Neural cell (in vitro differentiated cells): Measurements from ENCODE around the gene TPM2. TPM values are rescaled to one million over a fixed set of nuclear protein-coding genes. Genes with fewer than 3 reads are reported as not detected.

Experiments used
- H2AFZ ChIP-seq: fragments of 200-600, 300-800 bp; sonication (generic), shearing (Covaris generic); 2 replicates; pipeline ENCODE4 v1.6.0; 2014; ENCODE audit warnings: low read depth, mild to moderate bottlenecking, antibody characterized with exemption, low read length, moderate library complexity
- H3F3A ChIP-seq: fragments of 200-600 bp; shearing (Covaris generic); 2 replicates; pipeline ENCODE4 v1.6.1; 2016; ENCODE audit warnings: mild to moderate bottlenecking, moderate library complexity, mixed read lengths, antibody characterized with exemption, low read length; ENCODE audit not compliant: insufficient read depth, poor library complexity, severe bottlenecking
- H3K27ac ChIP-seq: fragments of 200-600, 300-800 bp; sonication (generic), shearing (Covaris generic); 2 replicates; pipeline ENCODE4 v1.5.1; 2014; ENCODE audit warnings: mild to moderate bottlenecking, low read length, moderate library complexity
- H3K27me3 ChIP-seq: fragments of 300-800, 200-600 bp; sonication (generic), shearing (Covaris generic); 2 replicates; pipeline ENCODE4 v1.6.0; 2014; ENCODE audit warnings: mild to moderate bottlenecking, low read depth, low read length, moderate library complexity; ENCODE audit not compliant: insufficient read depth
- H3K36me3 ChIP-seq: fragments of 300-800, 200-600 bp; sonication (generic), shearing (Covaris generic); 2 replicates; pipeline ENCODE4 v1.5.1; 2014; ENCODE audit warnings: mild to moderate bottlenecking, antibody characterized with exemption, low read length, moderate library complexity; ENCODE audit not compliant: insufficient read depth
- H3K4me2 ChIP-seq: fragments of 300-800, 200-600 bp; sonication (generic), shearing (Covaris generic); 2 replicates; pipeline ENCODE4 v1.6.0; 2014; ENCODE audit warnings: mild to moderate bottlenecking, low read length
- H3K4me3 ChIP-seq: fragments of 300-800, 200-600 bp; sonication (generic), shearing (Covaris generic); 2 replicates; pipeline ENCODE4 v1.5.1; 2014; ENCODE audit warnings: mild to moderate bottlenecking, low read length, moderate library complexity
- H3K79me2 ChIP-seq: fragments of 200-600 bp; shearing (Covaris generic); replicated peaks from 2 replicates; pipeline ENCODE4 v1.6.0; 2014; ENCODE audit warnings: mild to moderate bottlenecking, low read length, moderate library complexity; ENCODE audit not compliant: insufficient read depth
- H3K9ac ChIP-seq: fragments of 300-800, 200-600 bp; sonication (generic), shearing (Covaris generic); 2 replicates; pipeline ENCODE4 v1.6.1; 2016; ENCODE audit warnings: mild to moderate bottlenecking, low read length, mixed read lengths
- H3K9me2 ChIP-seq: fragments of 200-600 bp; shearing (Covaris generic); 2 replicates; pipeline ENCODE4 v1.6.1; 2016; ENCODE audit warnings: mild to moderate bottlenecking, low read length, mixed read lengths; ENCODE audit not compliant: insufficient read depth
- H3K9me3 ChIP-seq: fragments of 200-600, 300-800 bp; sonication (generic), shearing (Covaris generic); 2 replicates; pipeline ENCODE4 v1.6.1; 2016; ENCODE audit warnings: mild to moderate bottlenecking, mixed run types, low read length, moderate library complexity, mixed read lengths
- H4K20me1 ChIP-seq: fragments of 200-600 bp; shearing (Covaris generic); 2 replicates; pipeline ENCODE4 v1.6.1; 2016; ENCODE audit warnings: mild to moderate bottlenecking, mixed run types; ENCODE audit not compliant: insufficient read depth
- EP300 ChIP-seq: fragments of 450-650 bp; conservative IDR thresholded peaks from 2 replicates; pipeline ENCODE4 v1.6.1; 2014; ENCODE audit warnings: antibody characterized with exemption, mild to moderate bottlenecking, moderate library complexity; ENCODE audit not compliant: poor library complexity, severe bottlenecking
- EZH2 ChIP-seq: fragments of 200-600, 300-800 bp; shearing (Covaris generic), sonication (generic); IDR thresholded peaks from 2 replicates; pipeline ENCODE4 v1.6.1; 2014; ENCODE audit warnings: antibody characterized with exemption, low read length, borderline replicate concordance, mild to moderate bottlenecking; ENCODE audit not compliant: insufficient read depth, poor library complexity, severe bottlenecking
- MXI1 ChIP-seq: fragments of 450-650 bp; conservative IDR thresholded peaks from 2 replicates; pipeline ENCODE4 v1.6.1; 2014; ENCODE audit warnings: antibody characterized with exemption, mild to moderate bottlenecking; ENCODE audit not compliant: poor library complexity, severe bottlenecking
- POLR2AphosphoS5 ChIP-seq: IDR thresholded peaks from 2 replicates; pipeline ENCODE4 v1.6.1; 2012
- RAD21 ChIP-seq: fragments of 450-650 bp; conservative IDR thresholded peaks from 2 replicates; pipeline ENCODE4 v1.6.1; 2014; ENCODE audit warnings: antibody characterized with exemption, mild to moderate bottlenecking, moderate library complexity
- SMC3 ChIP-seq: fragments of 450-650 bp; conservative IDR thresholded peaks from 2 replicates; pipeline ENCODE4 v1.6.1; 2014; ENCODE audit warnings: antibody characterized with exemption, mild to moderate bottlenecking, moderate library complexity; ENCODE audit not compliant: poor library complexity
- TAF1 ChIP-seq: IDR thresholded peaks from 2 replicates; pipeline ENCODE4 v1.6.1; 2012; ENCODE audit warnings: low read depth
- polyA plus RNA-seq: library from polyadenylated mRNA; depleted of rRNA; stranded (reverse); fragments of >200 nt; gene quantifications from 2 replicates; pipeline ENCODE4 v1.2.3, GENCODE V29; 2014
- TF ChIP-seq, protein P1 (sequence below): IDR thresholded peaks from 2 replicates; pipeline ENCODE4 v1.6.1; 2012; ENCODE audit warnings: borderline replicate concordance
- TF ChIP-seq, protein P2 (sequence below): fragments of 450-650 bp; IDR thresholded peaks from 2 replicates; pipeline ENCODE4 v1.5.1; 2014; ENCODE audit warnings: antibody characterized with exemption, mild to moderate bottlenecking, moderate library complexity; ENCODE audit not compliant: poor library complexity, severe bottlenecking

TPM2 gene
- polyA plus RNA-seq, 1 donor from 2014 or later: not detected

DNA sequence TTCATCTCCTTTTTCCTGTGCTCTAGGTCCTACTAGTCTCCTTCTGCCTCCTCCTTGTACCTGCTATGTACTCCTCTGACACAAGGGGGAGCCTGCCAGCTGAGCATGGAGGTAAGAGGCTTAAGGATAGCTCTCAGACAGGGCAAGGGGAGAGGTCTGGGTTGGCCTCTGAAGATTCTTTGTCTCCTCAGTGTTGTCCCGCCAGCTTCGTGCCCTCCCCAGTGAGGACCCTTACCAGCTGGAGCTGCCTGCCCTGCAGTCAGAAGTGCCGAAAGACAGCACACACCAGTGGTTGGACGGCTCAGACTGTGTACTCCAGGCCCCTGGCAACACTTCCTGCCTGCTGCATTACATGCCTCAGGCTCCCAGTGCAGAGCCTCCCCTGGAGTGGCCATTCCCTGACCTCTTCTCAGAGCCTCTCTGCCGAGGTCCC is 46.5 kb upstream of the TPM2 start:
- Histone ChIP-seq H3K9me3 (no peaks in the 10 kb centered on the region), H3K4me2 (no peak overlapping the region), H3K79me2 (peaks cover 5% of the 10 kb centered on the region), H3K36me3 (no peaks in the 10 kb centered on the region), H3F3A (no peaks in the 10 kb centered on the region), H3K27me3 (no peaks in the 10 kb centered on the region), H3K27ac (no peak overlapping the region), H3K9ac (no peak overlapping the region), H2AFZ (no peak overlapping the region), H4K20me1 (no peaks in the 10 kb centered on the region), H3K4me3 (no peak overlapping the region), H3K9me2 (no peaks in the 10 kb centered on the region)
- TF ChIP-seq, protein P1, sequence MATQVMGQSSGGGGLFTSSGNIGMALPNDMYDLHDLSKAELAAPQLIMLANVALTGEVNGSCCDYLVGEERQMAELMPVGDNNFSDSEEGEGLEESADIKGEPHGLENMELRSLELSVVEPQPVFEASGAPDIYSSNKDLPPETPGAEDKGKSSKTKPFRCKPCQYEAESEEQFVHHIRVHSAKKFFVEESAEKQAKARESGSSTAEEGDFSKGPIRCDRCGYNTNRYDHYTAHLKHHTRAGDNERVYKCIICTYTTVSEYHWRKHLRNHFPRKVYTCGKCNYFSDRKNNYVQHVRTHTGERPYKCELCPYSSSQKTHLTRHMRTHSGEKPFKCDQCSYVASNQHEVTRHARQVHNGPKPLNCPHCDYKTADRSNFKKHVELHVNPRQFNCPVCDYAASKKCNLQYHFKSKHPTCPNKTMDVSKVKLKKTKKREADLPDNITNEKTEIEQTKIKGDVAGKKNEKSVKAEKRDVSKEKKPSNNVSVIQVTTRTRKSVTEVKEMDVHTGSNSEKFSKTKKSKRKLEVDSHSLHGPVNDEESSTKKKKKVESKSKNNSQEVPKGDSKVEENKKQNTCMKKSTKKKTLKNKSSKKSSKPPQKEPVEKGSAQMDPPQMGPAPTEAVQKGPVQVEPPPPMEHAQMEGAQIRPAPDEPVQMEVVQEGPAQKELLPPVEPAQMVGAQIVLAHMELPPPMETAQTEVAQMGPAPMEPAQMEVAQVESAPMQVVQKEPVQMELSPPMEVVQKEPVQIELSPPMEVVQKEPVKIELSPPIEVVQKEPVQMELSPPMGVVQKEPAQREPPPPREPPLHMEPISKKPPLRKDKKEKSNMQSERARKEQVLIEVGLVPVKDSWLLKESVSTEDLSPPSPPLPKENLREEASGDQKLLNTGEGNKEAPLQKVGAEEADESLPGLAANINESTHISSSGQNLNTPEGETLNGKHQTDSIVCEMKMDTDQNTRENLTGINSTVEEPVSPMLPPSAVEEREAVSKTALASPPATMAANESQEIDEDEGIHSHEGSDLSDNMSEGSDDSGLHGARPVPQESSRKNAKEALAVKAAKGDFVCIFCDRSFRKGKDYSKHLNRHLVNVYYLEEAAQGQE: no peak
- TF ChIP-seq EZH2 (no peak), SMC3 (peak; percentile 74), MXI1 (no peak), RAD21 (peak; percentile 68)
- TF ChIP-seq, protein P2, sequence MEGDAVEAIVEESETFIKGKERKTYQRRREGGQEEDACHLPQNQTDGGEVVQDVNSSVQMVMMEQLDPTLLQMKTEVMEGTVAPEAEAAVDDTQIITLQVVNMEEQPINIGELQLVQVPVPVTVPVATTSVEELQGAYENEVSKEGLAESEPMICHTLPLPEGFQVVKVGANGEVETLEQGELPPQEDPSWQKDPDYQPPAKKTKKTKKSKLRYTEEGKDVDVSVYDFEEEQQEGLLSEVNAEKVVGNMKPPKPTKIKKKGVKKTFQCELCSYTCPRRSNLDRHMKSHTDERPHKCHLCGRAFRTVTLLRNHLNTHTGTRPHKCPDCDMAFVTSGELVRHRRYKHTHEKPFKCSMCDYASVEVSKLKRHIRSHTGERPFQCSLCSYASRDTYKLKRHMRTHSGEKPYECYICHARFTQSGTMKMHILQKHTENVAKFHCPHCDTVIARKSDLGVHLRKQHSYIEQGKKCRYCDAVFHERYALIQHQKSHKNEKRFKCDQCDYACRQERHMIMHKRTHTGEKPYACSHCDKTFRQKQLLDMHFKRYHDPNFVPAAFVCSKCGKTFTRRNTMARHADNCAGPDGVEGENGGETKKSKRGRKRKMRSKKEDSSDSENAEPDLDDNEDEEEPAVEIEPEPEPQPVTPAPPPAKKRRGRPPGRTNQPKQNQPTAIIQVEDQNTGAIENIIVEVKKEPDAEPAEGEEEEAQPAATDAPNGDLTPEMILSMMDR: peak; percentile 79

DNA sequence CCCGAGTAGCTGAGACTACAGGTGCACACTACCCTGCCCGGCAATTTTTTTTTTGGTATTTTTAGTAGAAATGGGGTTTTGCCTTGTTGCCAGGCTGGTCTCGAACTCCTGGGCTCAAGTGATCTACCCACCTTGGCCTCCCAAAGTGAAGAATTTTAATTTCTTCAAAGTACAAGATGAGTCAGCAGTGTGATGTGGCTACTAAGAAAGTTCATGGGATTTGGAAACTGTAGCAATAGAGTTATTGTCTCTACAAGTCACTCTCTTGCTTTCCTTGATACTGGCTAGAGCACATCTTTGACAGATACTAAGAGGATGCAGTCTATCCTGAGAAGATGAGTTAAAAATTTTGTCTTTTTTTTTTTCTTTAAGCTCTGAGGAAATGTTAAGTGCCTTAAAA is 44.4 kb upstream of the TPM2 start:
- H3K9me3 ChIP-seq: no peaks in the 10 kb centered on the region
- no peak overlapping the region for H2AFZ ChIP-seq
- no peaks in the 10 kb centered on the region for H3K36me3 ChIP-seq
- no peaks in the 10 kb centered on the region for H3K9me2 ChIP-seq
- H3F3A ChIP-seq: no peaks in the 10 kb centered on the region
- H3K79me2 ChIP-seq: peaks cover 26% of the 10 kb centered on the region
- H3K4me3 ChIP-seq: peak overlapping the region; percentile 81
- no peak overlapping the region for H3K4me2 ChIP-seq
- no peak overlapping the region for H3K9ac ChIP-seq
- no peaks in the 10 kb centered on the region for H3K27me3 ChIP-seq
- H3K27ac ChIP-seq: no peak overlapping the region
- TF ChIP-seq SMC3: no peak
- TF ChIP-seq POLR2AphosphoS5: no peak
- TF ChIP-seq, protein P2: no peak
- TF ChIP-seq MXI1: no peak
- TF ChIP-seq, protein P1: no peak
- TF ChIP-seq RAD21: no peak
- TF ChIP-seq EP300: no peak
- no peak for TF ChIP-seq EZH2
- no peak for TF ChIP-seq TAF1
- no peaks in the 10 kb centered on the region for H4K20me1 ChIP-seq
